NCI-H2196 (cell line): ENCODE results near the gene COQ8A.
"Not testable (repeated sequence)": the region's sequence is repeated elsewhere in the genome, so short reads cannot be mapped to it uniquely, and the experiment has no call there.

Experiments
- DNase-seq: peaks from one replicate; lab custom pipeline; 2025; ENCODE audit not compliant: unreplicated experiment; lab: John Stamatoyannopoulos, UW

The COQ8A gene

DNA sequence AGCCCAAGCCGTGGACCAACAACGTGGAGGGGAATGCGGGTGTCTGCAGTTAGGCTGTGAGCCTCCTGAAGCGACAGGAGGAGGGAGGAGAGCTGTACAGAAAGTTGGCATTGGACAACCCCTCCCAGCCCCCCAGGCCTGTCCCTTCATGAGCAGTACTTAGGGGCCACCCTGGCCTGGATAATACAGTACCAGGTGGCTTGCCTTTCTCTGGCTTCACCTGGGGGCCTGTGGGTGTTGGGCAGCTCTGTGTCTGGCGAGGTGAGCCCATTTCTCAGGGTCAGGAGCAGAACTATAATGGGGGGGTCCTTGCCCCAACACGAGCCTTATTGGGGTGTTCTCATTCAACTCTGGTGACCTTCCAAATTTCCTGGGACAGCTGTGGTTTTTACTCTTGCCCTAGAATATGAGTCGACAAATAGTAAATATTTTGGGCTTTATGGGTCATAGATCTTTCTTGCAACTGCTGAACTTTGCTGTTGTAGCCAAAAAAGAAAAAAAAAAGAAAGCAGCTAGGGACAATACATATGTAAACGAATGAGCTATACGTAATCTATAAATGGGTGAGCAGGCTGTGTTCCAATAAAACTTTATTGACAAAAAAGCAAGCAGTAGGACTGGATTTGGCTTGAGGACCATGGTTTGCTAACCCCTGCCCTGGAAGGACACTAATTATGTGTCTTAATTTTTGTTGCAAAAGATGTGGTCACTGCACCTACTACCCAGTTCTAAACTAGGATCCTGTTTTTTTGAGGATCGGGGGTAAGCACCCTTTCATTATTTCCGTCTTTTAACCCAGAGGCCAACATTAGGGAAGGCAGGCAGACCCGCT, 11.4 kb downstream of the COQ8A start:
- no peak for DNase-seq

DNA sequence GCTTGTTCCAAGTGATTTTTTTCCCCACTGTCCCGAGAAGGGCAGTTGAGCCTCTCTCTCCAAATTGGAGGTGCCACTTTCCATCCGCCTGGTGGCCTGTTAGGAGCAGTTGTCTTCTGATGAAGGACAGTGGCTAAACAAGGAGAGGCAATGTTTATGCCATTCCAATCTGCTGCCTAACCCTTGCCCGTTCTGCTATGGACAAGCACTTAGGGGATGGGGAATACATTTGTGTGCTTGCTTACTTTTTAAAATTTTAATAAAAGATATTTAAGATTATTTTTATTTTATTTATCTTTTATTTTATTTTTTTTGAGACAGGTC, 12.0 kb downstream of the COQ8A start:
- DNase-seq: no peak

DNA sequence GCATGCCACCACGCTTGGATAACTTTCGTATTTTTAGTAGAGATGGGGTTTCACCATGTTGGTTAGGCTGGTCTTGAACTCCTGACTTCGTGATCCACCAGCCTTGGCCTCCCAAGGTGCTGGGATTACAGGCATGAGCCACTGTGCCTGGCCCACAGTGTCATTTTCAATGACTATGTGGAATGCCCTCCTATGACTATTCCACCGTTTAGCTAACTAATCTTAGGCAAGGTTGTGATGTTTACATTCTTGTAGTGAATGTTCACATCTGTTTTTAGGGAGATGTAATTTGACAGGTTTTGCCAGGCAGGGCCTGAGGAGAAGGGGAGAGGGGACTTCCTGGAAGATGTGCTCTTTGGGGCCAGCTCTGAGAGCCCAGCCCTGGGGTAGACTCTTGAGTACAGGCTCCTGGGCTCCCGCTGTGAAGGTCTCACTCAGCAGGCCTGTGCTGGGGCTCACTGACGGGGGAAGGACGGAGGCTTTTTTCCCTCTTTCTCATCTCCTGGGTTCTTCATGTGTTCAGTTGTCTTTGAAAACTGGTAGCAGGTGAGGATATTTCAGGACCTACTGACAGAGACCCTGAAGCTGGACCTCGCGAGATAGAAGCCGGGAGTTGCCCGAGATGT, 13.2 kb downstream of the COQ8A start:
- no peak for DNase-seq

DNA sequence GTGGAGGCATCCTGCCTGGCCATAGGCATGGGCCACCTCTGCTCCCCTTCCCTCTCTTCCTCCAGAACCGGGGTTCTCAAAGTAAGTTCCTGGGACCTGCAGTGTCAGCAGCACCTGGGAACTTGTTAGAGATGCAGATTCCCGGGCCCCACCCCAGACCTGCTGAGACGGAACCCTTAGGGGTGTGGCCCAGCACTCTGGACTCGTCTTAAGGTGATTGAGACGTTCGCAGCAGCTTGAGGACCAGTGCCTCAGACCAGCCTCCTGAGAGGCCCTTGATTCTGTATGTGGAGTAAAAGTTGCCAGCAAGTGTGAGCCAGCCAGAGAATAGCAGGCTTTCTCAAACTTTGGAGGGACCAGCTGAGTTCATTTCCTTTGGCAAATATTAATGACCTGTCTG, 14.2 kb downstream of the COQ8A start:
- no peak for DNase-seq

DNA sequence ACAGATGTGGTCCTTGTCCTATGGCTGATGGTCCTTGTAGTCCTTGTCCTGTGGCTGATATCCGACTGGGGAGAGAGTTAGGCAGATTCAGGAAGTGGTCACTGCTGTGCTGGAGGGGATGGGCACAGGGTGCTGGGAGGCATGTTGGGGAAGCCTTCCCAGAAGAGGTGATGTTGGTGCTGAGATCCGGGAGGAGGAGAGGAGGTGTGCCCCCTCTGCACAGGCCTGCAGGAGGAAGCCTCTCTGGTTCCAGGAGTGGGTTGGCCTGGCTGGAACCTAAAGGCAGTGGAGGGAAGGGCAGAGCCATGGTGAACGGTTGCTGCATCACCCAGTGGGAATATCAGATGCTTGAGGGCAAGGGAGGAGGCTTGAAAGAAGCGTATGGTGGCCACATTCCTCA, 14.7 kb downstream of the COQ8A start:
- DNase-seq: no peak

DNA sequence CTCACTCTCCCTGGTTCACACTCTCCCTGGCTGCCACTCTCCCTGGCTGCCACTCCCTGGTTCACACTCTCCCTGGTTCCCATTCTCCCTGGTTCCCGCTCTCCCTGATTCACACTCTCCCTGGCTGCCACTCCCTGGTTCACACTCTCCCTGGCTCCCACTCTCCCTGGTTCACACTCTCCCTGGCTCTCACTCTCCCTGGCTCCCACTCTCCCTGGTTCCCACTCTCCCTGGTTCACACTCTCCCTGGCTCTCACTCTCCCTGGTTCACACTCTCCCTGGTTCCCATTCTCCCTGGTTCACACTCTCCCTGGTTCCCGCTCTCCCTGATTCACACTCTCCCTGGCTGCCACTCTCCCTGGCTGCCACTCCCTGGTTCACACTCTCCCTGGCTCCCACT, 15.8 kb downstream of the COQ8A start:
- not testable (repeated sequence) for DNase-seq

DNA sequence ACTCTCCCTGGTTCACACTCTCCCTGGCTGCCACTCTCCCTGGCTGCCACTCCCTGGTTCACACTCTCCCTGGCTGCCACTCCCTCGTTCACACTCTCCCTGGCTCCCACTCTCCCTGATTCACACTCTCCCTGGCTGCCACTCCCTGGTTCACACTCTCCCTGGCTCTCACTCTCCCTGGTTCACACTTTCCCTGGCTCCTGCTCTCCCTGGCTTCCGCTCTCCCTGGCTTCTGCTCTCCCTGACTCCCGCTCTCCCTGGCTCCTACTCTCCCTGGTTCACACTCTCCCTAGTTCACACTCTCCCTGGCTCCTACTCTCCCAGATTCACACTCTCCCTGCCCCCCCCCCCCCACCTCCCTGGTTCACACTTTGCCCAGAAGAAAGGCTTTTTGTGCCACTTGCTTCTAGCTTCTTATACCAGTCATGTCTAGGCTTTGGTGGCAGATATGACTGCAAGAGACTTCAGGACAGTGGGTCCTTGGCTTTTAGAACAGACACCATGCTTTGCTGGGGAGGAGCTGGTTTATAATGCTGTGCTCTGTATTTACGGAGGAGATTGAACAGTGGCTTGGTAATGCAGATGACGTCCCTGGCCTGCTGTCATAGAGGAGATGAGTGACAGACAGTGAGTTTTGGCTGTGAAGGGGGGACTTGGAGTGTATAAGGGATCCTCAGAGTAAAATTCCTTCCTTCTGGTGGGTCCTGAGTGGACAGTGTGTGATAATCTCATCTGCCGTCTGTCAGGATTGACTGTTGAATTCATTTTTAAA, 17.0 kb downstream of the COQ8A start:
- no peak for DNase-seq

DNA sequence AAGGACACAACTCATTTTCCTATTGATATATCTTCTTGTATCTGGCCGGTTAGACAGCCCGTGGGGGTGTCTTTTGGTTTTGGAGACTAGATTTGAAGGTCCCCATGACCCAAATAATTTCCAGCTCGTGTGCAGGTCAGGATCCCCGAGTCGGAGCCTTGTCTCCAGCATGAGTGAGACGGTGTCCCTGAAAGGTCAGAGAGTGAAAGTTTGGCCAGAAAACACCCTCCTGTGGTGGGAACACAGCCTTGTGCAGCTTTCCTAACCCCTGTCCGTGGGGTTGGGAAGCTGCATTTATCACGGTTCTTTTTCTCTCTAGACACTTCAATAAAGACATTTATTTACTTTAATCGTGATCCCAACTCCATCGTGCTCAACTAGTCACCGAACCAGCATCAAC, 17.6 kb downstream of the COQ8A start:
- no peak for DNase-seq

DNA sequence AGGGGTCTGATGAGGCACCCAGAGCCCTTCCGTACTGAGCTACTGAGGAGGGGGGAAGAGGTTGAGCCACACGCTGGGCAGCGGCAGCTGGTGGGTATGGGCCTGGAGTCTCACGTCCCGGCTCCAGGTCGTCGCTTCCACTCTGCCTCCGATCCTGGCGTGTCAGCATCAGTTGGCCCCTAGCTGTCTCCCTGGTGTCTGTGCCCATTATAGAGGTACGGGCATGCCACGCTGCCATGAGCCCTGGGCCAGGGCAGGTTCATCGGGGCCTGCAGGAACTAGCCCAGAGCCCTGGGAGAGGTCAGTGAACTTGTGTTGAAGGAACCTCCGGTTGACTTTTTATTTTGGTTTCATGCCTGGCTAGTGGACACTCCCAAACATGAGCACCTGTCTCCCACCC, 18.2 kb downstream of the COQ8A start:
- DNase-seq: no peak

DNA sequence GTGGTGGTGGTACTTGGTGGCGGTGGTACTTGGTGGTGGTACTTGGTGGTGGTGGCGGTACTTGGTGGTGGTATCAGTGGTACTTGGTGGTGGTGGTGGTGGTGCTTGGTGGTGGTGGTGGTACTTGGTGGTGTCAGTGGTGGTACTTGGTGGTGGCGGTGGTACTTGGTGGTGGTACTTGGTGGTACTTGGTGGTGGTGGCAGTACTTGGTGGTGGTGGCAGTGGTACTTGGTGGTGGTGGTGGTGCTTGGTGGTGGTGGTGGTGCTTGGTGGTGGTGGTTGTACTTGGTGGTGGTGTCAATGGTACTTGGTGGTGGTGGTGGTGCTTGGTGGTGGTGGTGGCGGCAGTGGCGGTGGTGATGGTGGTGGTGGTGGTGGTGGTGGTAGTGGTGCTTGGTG, 20.2 kb downstream of the COQ8A start:
- no peak for DNase-seq

DNA sequence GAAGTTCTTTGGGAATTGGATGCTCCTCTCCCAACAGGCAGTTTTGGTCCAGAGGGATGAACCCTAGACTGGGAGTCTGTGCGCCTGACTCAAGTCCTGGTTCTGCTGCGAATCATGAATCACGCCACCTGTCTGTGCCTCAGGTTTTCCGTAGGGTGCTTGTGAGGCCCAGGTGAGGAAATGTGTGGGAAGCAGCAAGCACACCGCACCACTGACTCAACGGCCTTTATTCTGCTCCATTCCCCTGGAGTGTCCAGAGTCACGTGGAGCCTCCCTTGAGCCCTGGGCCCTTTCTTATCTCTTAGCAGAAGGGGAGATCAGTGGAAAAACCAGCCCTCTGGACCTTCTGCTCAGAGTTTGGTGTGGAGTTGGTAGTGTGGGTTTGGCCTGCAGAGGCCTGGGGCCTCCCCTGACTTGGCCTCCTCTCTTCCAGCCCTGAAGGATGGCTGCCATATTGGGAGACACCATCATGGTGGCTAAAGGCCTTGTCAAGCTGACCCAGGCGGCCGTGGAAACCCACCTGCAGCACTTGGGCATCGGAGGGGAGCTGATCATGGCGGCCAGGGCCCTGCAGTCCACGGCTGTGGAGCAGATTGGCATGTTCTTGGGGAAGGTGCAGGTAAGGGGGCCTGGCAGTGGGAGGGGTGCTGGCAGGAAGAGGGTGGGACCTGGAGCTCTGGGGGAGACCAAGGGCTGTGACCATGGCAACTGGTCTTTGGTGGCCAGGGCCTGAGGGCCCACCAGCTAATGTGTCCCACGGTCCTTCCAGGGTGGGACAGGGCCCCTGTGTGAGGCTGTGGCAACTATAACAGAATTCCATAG, 21.1 kb downstream of the COQ8A start:
- DNase-seq: no peak

DNA sequence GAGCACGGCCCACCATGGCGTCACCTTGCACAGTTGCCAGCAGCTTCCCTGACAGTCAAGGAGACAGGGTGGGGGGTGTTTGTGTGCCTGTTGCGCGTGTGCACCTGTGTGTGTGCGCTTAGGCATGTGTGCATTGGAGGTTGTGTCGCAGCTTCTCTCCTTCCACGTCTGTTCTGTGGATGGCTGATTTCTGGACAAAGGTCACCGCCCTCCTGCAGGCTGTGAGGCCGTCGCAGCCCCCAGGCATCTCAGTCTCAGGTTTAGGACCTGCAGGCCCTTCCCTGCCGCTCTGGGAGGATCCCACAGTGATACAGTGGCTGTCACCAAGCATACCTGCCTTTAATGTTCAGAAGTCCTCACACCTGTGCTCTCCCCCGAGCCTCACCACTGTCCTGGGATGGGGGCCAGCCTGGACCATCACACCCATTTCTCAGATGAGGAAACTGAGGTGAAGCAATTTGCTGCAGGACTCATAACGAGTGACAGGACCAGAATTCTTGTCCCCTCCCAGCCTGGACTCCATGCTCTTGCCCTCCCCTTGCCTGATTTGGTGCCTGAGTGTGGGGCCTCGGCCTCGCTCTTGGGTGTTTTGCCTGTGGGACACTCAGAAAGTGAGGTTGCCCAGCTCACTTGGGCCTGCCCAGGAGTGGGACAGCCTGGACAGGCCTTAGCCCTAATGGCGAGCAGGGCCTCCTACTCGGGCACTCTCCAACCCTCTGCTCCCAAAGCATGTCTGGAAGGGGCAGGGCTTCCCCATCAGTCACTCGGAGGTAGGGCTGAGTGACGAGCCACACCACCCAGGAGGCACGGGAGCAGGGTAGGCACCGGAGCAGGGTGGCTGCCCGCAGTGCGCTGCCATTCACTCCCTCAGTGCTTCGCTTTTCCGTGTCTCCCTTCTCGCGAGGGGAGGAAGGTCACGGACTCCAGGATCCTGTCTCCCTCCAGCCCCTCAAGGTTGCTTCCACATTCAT, 22.6 kb downstream of the COQ8A start:
- no peak for DNase-seq

DNA sequence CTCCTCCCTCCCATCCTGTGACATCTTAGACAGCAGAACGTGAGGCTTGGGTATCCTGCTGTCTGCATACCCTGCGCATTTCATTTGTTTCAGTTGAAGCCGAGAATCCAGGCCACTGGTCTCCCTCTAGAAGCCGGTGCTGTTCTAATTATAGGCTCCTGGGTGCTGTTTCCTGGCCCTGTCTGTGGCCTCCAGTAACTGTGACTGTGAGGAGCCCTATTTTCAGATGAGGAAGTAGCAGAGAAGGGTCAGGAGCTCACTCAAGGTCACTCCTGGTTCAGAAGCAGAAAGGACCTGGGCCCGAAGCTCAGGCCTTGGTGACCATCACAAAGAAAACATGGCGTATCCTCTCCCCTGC, 24.0 kb downstream of the COQ8A start:
- DNase-seq: no peak

DNA sequence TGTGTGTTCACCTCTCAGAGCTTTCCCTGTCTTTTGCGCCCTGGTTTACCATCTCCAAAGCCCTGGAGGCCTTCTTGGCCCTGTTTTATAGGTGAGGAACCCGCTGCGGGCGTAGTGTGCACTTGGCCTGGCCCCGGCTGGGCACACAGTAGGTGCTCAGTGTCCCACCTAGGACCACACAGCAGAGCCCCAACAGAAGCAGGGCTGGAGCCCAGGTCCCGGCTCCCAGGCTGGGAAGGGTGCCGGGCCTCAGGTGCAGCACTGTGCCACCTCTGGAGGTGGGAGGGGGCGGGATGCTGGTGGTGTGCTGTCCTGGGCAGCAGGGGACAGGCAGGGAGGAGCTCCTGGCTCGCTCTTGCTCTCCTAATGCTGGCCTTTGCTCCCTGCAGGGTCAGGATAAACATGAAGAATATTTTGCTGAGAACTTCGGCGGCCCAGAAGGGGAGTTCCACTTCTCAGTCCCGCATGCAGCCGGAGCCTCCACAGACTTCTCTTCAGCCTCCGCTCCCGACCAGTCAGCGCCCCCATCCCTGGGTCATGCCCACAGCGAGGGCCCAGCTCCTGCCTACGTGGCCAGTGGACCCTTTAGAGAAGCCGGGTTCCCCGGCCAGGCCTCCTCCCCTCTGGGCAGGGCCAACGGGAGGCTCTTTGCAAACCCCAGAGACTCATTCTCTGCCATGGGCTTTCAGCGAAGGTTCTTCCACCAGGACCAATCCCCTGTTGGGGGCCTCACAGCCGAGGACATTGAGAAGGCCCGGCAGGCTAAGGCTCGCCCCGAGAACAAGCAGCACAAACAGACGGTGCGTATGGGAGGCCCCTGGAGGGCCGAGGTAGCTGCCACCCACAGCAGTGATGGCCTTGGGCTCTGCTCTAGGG, 24.8 kb downstream of the COQ8A start:
- DNase-seq: no peak

DNA sequence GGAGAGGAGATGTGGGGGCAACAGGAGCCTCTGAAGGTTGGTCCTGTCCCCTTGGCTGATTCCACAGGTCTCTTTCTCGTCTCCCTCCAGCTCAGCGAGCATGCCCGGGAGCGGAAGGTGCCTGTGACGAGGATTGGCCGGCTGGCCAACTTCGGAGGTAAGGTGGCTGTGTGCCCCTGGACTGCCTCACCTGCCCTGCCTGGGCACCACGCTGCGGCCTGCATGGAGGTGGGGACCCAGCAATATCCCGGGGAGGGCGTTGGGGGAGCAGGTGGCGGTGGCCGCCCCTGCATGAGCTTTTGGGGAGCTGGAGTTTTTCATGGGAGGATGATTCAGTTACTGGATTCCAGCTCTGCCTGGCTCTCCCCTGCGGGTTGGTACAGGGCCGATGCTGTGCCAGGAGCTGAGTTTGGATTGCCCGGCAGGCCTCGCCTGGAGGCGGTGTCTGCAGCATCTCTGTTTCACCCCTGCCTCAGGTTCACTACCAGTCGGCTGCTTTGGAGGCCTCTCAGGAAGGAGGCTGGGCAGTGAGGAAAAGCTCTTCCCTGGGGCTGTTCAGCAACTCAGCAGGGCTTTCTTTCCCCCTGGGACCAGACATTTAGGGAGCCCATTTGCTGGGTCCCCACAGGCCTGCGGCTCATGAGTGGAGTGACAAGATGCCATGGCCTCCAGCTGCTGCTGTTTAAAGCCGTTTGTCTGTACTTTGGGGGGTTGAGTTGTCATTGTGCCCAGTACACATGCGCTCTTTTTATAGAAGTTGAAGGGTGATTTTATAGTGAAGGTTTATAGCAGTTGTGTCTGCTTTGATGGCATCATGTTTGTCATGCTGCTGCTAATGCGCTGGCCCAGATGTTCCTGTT, 25.7 kb downstream of the COQ8A start:
- DNase-seq: no peak

DNA sequence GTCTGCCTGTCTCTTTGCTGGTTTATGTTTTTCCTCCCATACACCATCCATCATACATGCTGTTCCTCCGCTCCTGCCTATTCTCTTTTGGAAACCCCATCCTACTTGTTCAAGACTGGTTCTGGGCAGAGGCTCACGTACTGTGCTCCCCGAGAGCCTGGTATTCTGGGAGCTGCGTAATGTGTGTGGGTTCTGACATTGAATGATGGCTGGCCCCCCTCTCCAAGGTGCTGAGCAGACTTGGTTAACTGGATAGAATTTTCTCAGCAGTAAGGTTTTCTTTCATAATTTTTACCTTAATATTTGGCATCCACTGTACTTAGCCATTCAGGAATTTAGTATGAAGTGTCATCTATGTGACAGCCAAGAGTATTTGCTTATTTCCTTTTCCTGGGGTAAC, 26.6 kb downstream of the COQ8A start:
- DNase-seq: no peak

DNA sequence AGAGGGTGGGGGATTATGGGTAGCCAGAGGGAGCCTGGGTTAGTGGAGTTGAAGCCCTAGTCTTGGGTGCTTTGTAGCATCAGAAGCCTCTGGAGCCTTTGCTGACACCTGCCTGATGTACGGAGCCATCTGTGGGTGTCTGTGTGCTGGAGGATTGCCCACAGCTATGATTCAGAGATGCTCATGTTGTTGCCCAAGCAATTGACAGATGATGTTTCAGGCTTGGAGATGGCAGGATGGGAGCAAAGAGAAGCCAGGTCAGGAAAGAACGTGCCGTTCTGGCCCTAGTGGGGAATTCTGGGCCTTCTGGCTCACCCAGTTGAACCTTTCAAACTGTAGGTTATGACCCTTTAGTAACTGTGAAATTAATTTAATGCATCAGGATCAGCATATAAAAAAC, 27.6 kb downstream of the COQ8A start:
- DNase-seq: no peak

DNA sequence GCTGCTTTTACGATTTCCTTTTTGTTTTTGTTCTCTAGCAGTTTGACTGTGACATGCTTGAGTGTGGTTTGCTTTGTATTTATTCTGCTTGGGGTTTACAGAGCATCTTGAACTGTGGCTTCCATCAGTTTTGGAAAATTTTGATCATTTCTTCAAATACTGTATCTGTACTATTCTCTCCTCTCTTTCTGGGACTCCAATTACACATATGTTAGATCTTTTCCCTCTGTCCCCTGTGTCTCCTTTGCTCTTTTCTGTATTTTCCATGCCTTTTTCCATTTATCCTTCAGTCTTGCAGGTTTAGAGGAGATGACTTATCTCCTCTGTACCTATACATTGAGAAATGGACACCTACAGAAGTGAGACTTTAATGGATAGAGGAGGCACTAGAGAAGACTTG, 31.7 kb downstream of the COQ8A start:
- DNase-seq: no peak
